ENCODE results near the gene CRCP.

DNA sequence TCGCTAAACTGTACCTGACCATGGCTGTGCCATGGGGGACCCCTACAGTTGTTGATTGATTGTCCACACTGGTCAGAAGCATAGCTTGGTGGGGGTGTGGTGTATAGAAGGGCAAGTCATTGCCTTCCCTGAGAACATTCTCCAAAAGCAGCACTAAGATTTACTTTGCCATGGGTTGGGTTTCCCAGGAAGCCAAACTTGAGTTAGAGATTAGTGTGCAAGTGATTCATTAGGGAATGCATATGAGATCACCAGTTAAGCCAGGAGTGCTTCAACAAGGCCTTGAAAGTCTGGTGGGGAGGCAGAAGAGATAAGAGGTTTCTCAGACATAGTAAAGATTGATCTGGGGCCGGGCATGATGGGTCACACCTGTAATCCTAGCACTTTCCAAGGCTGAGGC is 69.1 kb downstream of the CRCP start:
- TF ChIP-seq, protein P1, sequence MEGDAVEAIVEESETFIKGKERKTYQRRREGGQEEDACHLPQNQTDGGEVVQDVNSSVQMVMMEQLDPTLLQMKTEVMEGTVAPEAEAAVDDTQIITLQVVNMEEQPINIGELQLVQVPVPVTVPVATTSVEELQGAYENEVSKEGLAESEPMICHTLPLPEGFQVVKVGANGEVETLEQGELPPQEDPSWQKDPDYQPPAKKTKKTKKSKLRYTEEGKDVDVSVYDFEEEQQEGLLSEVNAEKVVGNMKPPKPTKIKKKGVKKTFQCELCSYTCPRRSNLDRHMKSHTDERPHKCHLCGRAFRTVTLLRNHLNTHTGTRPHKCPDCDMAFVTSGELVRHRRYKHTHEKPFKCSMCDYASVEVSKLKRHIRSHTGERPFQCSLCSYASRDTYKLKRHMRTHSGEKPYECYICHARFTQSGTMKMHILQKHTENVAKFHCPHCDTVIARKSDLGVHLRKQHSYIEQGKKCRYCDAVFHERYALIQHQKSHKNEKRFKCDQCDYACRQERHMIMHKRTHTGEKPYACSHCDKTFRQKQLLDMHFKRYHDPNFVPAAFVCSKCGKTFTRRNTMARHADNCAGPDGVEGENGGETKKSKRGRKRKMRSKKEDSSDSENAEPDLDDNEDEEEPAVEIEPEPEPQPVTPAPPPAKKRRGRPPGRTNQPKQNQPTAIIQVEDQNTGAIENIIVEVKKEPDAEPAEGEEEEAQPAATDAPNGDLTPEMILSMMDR (IDR thresholded peaks at IDR 0.05): no peak
- TF ChIP-seq POLR2A (IDR thresholded peaks at IDR 0.05) (no peak), POLR2AphosphoS5 (IDR thresholded peaks at IDR 0.05) (peak in 1 of 3 donors; percentile 48), EP300 (IDR thresholded peaks at IDR 0.05) (no peak)

All from stomach (tissue), 4 donors.